GM18867 (cell line): ENCODE data around the gene NT5DC1.
"Not testable (repeated sequence)": the region's sequence is repeated elsewhere in the genome, so short reads cannot be mapped to it uniquely, and the experiment has no call there.

Experiments
- ATAC-seq: cut with Tn5 transposase; IDR thresholded peaks from one replicate; pipeline ENCODE4 v1.9.1; 2021; ENCODE audit warnings: mild to moderate bottlenecking, moderate library complexity; ENCODE audit not compliant: unreplicated experiment

NT5DC1 gene

GRCh38 chr6:116088946-116089345, 11.7 kb upstream of the NT5DC1 start:
- ATAC-seq = no peak

- ATAC-seq = peak; percentile 54
These were observed 10.4 kb upstream of the NT5DC1 start for GRCh38 chr6:116090251-116090650.

GRCh38 chr6:116094041-116094440, 6.6 kb upstream of the NT5DC1 start:
- no peak for ATAC-seq

GRCh38 chr6:116096048-116096759, 4.4 kb upstream of the NT5DC1 start:
- not testable (repeated sequence) for ATAC-seq

GRCh38 chr6:116096979-116097816, 3.5 kb upstream of the NT5DC1 start:
- ATAC-seq = no peak

- no peak for ATAC-seq
These were observed 1.6 kb upstream of the NT5DC1 start for GRCh38 chr6:116099036-116099435.

GRCh38 chr6:116101302-116101718, 657 bp downstream of the NT5DC1 start:
- ATAC-seq = no peak

- no peak for ATAC-seq
These were observed 1.1 kb downstream of the NT5DC1 start for GRCh38 chr6:116101790-116102189.

GRCh38 chr6:116102873-116103272, 2.2 kb downstream of the NT5DC1 start:
- ATAC-seq = no peak

GRCh38 chr6:116104636-116105035, 4.0 kb downstream of the NT5DC1 start:
- no peak for ATAC-seq

GRCh38 chr6:116105247-116105646, 4.6 kb downstream of the NT5DC1 start:
- ATAC-seq = no peak

GRCh38 chr6:116106146-116106545, 5.5 kb downstream of the NT5DC1 start:
- no peak for ATAC-seq

GRCh38 chr6:116108836-116109235, 8.2 kb downstream of the NT5DC1 start:
- no peak for ATAC-seq

- peak; percentile 69 for ATAC-seq
These were observed 11.2 kb downstream of the NT5DC1 start for GRCh38 chr6:116111552-116112528.

GRCh38 chr6:116113386-116113785, 12.7 kb downstream of the NT5DC1 start:
- no peak for ATAC-seq

GRCh38 chr6:116115781-116116180, 15.1 kb downstream of the NT5DC1 start:
- no peak for ATAC-seq

GRCh38 chr6:116118608-116119007, 18.0 kb downstream of the NT5DC1 start:
- no peak for ATAC-seq

GRCh38 chr6:116120430-116120829, 19.8 kb downstream of the NT5DC1 start:
- no peak for ATAC-seq

GRCh38 chr6:116126032-116126431, 25.4 kb downstream of the NT5DC1 start, which contains the start of gene COL10A1:
Gene COL10A1 (minus strand): TSS chr6:116126132. CDS start chr6:116125492, 640 bp downstream.
- ATAC-seq = no peak

- no peak for ATAC-seq
These were observed 27.3 kb downstream of the NT5DC1 start for GRCh38 chr6:116127771-116128493.
